ENCODE results near the gene LAMA1. TPM values are rescaled to one million over a fixed set of nuclear protein-coding genes. Genes with fewer than 3 reads are reported as not detected.

The LAMA1 gene
- total RNA-seq, 1 experiment from 2014 or later: not detected

DNA sequence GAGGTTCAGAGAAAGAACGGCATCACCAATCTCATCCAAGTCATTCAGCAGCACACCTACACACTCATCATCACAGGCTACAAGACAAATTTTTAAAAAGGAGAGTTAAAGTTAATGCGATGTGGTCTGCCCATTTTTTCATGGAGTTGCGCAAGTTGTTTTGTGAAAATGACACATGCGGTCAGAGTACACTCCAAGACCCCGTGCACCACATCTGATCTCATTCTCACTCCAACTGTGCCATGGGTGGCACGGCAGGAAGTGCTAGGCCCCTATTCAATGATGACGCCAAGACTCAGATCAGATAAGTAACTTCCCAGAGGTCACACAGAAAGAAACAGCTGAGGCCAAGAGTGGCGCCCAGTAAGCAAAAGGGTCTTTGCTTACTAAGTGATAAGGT, 119.8 kb downstream of the LAMA1 start:
- TF ChIP-seq, protein P1, sequence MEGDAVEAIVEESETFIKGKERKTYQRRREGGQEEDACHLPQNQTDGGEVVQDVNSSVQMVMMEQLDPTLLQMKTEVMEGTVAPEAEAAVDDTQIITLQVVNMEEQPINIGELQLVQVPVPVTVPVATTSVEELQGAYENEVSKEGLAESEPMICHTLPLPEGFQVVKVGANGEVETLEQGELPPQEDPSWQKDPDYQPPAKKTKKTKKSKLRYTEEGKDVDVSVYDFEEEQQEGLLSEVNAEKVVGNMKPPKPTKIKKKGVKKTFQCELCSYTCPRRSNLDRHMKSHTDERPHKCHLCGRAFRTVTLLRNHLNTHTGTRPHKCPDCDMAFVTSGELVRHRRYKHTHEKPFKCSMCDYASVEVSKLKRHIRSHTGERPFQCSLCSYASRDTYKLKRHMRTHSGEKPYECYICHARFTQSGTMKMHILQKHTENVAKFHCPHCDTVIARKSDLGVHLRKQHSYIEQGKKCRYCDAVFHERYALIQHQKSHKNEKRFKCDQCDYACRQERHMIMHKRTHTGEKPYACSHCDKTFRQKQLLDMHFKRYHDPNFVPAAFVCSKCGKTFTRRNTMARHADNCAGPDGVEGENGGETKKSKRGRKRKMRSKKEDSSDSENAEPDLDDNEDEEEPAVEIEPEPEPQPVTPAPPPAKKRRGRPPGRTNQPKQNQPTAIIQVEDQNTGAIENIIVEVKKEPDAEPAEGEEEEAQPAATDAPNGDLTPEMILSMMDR (conservative IDR thresholded peaks at IDR 0.05; ENCODE audit: low read depth, low read length): no peak
- no peak for TF ChIP-seq EZH2 (IDR thresholded peaks at IDR 0.05; ENCODE audit: borderline replicate concordance, low read depth, low read length, poor library complexity, severe bottlenecking)
- Histone ChIP-seq H3K27me3 (replicated peaks; ENCODE audit: insufficient read depth, low read depth, low read length, poor library complexity) (no peaks in the 10 kb centered on the region), H3K9me3 (ENCODE audit: low read depth, low read length, poor library complexity, severe bottlenecking) (peaks cover 5% of the 10 kb centered on the region), H3K4me1 (ENCODE audit: insufficient read depth, low read length, poor library complexity, severe bottlenecking) (no peaks in the 10 kb centered on the region), H3K4me3 (ENCODE audit: low read depth, low read length, poor library complexity, severe bottlenecking) (no peak overlapping the region), H3K27ac (ENCODE audit: low read depth, low read length, poor library complexity, severe bottlenecking) (no peak overlapping the region), H3K36me3 (ENCODE audit: insufficient read depth, low read length, poor library complexity, severe bottlenecking) (no peaks in the 10 kb centered on the region)
- ChIA-PET CTCF (no interaction called here), POLR2A (ENCODE audit: low non-redundant PET) (no interaction called here)
- no peak for DNase-seq (ENCODE audit: low spot score)
- intact Hi-C loops (cut with micrococcal nuclease; ENCODE audit: unreplicated experiment): no loop called here
- no TSS peak for BruUV-seq (replicated peaks)

DNA sequence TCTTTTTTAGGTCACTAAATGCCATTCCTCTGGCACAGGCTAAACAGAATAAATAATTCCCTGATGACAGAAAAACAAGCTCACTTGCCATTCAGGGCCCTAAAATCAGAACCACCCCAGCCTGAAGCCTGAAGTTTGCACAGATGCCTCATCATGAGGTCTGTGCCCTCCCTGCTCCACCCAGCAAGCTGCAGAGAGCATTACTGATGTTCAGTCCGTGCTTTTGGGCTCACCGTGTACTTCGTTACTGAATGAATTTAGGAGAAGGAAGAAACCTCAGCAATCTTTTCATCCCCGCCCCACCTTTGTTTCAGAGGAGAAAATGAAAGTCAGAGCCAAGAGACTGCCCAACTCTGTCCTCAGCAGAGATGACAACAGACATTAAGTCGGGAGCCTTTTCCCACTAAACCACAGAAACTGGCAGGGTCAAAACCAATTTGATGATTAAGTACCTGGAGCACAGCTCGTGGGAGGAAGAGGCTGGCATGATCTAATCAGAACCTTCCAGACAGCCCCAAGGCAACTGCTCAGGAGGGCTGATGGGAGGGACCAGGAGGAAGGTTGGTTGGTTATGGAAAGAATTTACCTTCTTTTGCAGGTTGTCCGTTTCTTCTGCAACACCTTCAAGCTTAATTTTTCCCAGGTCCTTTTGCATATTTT, 122.7 kb downstream of the LAMA1 start:
- H3K9me3 ChIP-seq (ENCODE audit: low read depth, low read length, poor library complexity, severe bottlenecking): peaks cover 5% of the 10 kb centered on the region
- no peak overlapping the region for H3K4me3 ChIP-seq (ENCODE audit: low read depth, low read length, poor library complexity, severe bottlenecking)
- no peak overlapping the region for H3K27ac ChIP-seq (ENCODE audit: low read depth, low read length, poor library complexity, severe bottlenecking)
- no peaks in the 10 kb centered on the region for H3K36me3 ChIP-seq (ENCODE audit: insufficient read depth, low read length, poor library complexity, severe bottlenecking)
- CTCF ChIA-PET: no interaction called here
- H3K27me3 ChIP-seq (replicated peaks; ENCODE audit: insufficient read depth, low read depth, low read length, poor library complexity): no peaks in the 10 kb centered on the region
- POLR2A ChIA-PET (ENCODE audit: low non-redundant PET): no interaction called here
- intact Hi-C loops (cut with micrococcal nuclease; ENCODE audit: unreplicated experiment): no loop called here
- TF ChIP-seq, protein P1 (conservative IDR thresholded peaks at IDR 0.05; ENCODE audit: low read depth, low read length): no peak
- TF ChIP-seq EZH2 (IDR thresholded peaks at IDR 0.05; ENCODE audit: borderline replicate concordance, low read depth, low read length, poor library complexity, severe bottlenecking): no peak
- BruUV-seq (replicated peaks): no TSS peak
- no peaks in the 10 kb centered on the region for H3K4me1 ChIP-seq (ENCODE audit: insufficient read depth, low read length, poor library complexity, severe bottlenecking)
- DNase-seq (ENCODE audit: low spot score): no peak

DNA sequence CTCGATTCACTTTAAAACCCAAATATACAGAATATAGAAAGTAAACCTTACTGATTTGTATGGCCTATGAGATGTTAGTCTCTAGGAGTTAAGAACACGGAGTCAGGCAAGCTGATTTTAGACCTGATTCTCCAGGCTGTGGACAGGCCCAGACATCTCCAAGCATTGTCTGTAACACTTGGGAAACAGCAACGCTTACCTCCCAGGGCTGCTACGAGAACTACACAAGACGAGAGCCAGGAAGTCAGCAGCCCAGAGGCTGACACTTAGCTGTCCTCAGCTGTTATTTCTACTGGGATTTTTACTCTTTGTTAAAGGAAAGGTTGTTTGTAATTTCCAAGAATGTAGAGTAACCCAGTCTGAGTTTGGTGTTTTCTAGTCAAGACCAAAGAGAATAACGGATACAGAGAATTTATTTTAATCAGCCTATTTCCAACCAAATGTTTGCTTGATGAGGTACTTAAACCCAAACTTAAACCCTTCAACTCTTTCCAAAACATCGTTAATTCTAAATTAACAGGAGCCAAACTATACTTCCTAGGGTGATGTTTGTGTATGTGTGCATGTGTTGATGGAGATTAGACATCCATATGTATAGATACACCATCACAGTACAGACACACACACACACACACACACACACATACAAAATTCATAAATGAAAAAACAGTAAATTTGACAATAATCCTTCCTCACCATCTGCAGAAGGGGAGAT, 123.4 kb downstream of the LAMA1 start:
- no peak overlapping the region for H3K4me3 ChIP-seq (ENCODE audit: low read depth, low read length, poor library complexity, severe bottlenecking)
- ChIA-PET POLR2A (ENCODE audit: low non-redundant PET) (no interaction called here), CTCF (no interaction called here)
- intact Hi-C loops (cut with micrococcal nuclease; ENCODE audit: unreplicated experiment): no loop called here
- no peaks in the 10 kb centered on the region for H3K36me3 ChIP-seq (ENCODE audit: insufficient read depth, low read length, poor library complexity, severe bottlenecking)
- no peaks in the 10 kb centered on the region for H3K27me3 ChIP-seq (replicated peaks; ENCODE audit: insufficient read depth, low read depth, low read length, poor library complexity)
- no peak overlapping the region for H3K27ac ChIP-seq (ENCODE audit: low read depth, low read length, poor library complexity, severe bottlenecking)
- H3K9me3 ChIP-seq (ENCODE audit: low read depth, low read length, poor library complexity, severe bottlenecking): peaks cover 5% of the 10 kb centered on the region
- DNase-seq (ENCODE audit: low spot score): no peak
- no TSS peak for BruUV-seq (replicated peaks)
- no peaks in the 10 kb centered on the region for H3K4me1 ChIP-seq (ENCODE audit: insufficient read depth, low read length, poor library complexity, severe bottlenecking)
- no peak for TF ChIP-seq EZH2 (IDR thresholded peaks at IDR 0.05; ENCODE audit: borderline replicate concordance, low read depth, low read length, poor library complexity, severe bottlenecking)
- TF ChIP-seq, protein P1 (conservative IDR thresholded peaks at IDR 0.05; ENCODE audit: low read depth, low read length): no peak
